ENCODE data around the gene NINJ1. TPM values are rescaled to one million over a fixed set of nuclear protein-coding genes. Genes with fewer than 3 reads are reported as not detected.

Gene NINJ1
- total and polyA plus RNA-seq, 7 donors, result 28.9 to 116 (median 57.8) TPM

DNA sequence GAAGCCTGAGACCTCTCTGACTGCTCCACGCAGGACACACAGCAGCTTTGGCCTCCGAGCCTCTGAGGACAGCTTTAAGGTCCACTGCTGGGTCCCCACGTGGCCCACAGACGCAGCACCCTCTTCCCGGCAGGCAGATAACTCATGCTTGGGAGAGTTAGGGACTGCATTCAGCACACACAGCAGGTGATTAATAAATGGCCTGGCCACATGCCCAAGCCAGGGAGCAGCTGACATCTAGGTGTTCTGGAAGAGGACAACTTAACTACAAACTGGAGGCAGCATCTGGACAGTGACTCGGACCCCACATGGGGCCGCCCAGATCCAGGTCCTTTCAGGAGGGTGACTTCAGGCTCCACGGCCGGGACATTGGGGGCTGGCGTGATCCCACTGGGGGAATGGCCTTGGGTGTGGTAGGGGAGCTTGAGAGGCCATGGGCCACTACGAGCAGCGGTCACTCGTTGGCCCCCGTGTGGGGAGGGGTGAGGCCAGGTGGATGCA, 11.3 kb downstream of the NINJ1 start:
- H3K36me3 ChIP-seq, result peaks cover 5 to 52% (median 20%) of the 10 kb centered on the region in 4 donors
- TF ChIP-seq, protein P1, sequence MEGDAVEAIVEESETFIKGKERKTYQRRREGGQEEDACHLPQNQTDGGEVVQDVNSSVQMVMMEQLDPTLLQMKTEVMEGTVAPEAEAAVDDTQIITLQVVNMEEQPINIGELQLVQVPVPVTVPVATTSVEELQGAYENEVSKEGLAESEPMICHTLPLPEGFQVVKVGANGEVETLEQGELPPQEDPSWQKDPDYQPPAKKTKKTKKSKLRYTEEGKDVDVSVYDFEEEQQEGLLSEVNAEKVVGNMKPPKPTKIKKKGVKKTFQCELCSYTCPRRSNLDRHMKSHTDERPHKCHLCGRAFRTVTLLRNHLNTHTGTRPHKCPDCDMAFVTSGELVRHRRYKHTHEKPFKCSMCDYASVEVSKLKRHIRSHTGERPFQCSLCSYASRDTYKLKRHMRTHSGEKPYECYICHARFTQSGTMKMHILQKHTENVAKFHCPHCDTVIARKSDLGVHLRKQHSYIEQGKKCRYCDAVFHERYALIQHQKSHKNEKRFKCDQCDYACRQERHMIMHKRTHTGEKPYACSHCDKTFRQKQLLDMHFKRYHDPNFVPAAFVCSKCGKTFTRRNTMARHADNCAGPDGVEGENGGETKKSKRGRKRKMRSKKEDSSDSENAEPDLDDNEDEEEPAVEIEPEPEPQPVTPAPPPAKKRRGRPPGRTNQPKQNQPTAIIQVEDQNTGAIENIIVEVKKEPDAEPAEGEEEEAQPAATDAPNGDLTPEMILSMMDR (IDR thresholded peaks at IDR 0.05), result no peak
- TF ChIP-seq POLR2A (IDR thresholded peaks at IDR 0.05) (no peak), EP300 (IDR thresholded peaks at IDR 0.05) (no peak), POLR2AphosphoS5 (IDR thresholded peaks at IDR 0.05) (no peak)
- H3K9me3 ChIP-seq, result no peaks in the 10 kb centered on the region
- H3K4me1 ChIP-seq, result peaks cover 0 to 48% (median 44%) of the 10 kb centered on the region in 4 donors
- H3K4me3 ChIP-seq, result no peak overlapping the region
- no peak overlapping the region for H3K27ac ChIP-seq
- peak; percentile 67 for DNase-seq
- no peaks in the 10 kb centered on the region for H3K27me3 ChIP-seq
- intact Hi-C loops (cut with DNase I), result no loop called here
- whole genome bisulfite sequencing, 2 donors, result 94 to 95% methylated on average over 14 of the region's 14 CpGs

DNA sequence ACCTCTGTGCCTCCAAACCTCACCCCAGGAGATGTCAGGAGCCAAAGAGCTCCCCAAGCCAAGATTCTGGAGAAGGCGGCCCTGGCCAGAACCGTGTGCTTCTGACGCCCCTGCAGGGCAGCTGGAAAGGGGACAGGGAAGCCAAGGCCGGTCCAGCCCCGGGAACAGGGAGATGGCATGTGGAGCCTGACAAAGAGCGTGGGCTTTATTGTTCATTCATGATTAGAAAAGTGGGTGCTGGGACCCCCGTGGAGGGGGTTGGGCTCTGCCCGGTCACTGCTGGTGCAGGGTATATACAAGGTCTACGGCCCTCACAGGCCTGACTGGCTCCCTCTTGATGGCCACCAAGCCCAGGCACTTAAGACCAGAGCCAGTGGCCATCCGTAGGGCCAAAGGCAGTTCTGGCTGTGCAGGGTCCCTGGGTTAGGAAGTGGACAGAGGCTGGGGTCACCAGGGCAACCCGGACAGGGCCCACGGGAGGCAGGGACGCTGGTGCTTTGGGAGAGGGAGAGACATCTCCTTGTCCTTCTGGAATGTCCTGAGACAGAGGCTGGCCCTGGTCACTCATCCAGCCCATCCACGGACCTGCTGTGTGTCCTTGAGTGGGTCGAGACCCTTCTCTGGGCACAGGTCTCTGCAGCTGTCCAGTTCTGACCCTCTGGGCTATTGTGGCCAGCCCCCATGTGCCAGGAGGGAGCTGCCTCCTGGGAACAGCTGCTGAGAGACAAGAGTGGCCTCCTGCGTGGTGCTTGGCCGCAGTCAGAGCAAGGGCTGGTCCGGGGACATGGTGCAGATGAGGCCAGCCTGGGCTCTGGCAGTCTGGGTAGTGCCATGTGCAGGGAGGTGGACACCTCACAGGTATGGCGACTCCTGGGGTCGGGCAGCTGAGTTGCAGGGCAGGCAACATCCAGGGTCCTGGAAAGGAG, 12.5 kb downstream of the NINJ1 start:
- intact Hi-C loops (cut with DNase I), result no loop called here
- WGBS, 2 donors, result 88 to 91% methylated on average over 20 of the region's 20 CpGs
- H3K27ac ChIP-seq, result peak overlapping the region; percentile 76 to 79 (median 78)
- peaks cover 0 to 36% (median 32%) of the 10 kb centered on the region in 4 donors for H3K4me1 ChIP-seq
- H3K36me3 ChIP-seq, result peaks cover 5 to 52% (median 20%) of the 10 kb centered on the region in 4 donors
- TF ChIP-seq POLR2AphosphoS5 (IDR thresholded peaks at IDR 0.05) (no peak), POLR2A (IDR thresholded peaks at IDR 0.05) (no peak), EP300 (IDR thresholded peaks at IDR 0.05) (no peak)
- TF ChIP-seq, protein P1 (IDR thresholded peaks at IDR 0.05), result no peak
- no peaks in the 10 kb centered on the region for H3K27me3 ChIP-seq
- no peaks in the 10 kb centered on the region for H3K9me3 ChIP-seq
- H3K4me3 ChIP-seq, result no peak overlapping the region
- peak; percentile 63 for DNase-seq

DNA sequence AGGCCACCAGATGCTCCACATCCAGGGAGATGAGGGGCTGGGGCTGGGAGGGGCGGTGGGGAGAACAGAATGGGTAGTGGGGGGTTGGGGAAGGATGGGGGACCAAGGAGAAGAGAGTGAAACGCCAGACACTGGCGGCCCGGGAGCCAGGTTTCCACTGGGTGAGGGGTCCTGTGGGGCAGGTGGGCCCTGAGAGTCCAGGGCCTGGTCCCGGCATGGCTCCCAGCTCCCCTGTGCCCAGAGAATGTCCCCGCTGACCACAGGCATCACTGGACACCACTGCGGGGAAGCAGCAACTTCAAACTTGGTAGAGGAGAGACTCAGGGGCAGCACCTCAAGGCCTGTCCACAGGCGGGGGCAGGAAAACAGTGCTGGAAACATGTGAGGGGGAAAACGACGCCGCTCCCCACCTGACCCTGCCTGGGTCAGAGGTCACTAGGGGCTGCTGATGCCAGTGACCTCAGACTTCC, 13.2 kb downstream of the NINJ1 start:
- intact Hi-C loops (cut with DNase I), result loop anchor here (1.0 kb wide), 1 partner anchor 11 kb away; no protein-coding TSS in a partner anchor
- Histone ChIP-seq H3K27ac (peak overlapping the region; percentile 76 to 79 (median 78)), H3K4me3 (no peak overlapping the region), H3K4me1 (peaks cover 0 to 29% (median 25%) of the 10 kb centered on the region in 4 donors), H3K27me3 (no peaks in the 10 kb centered on the region), H3K36me3 (peaks cover 5 to 51% (median 20%) of the 10 kb centered on the region in 4 donors), H3K9me3 (no peaks in the 10 kb centered on the region)
- 88 to 93% methylated on average over 11 of the region's 11 CpGs for WGBS, 2 donors
- DNase-seq, result peak; percentile 64
- TF ChIP-seq POLR2AphosphoS5 (IDR thresholded peaks at IDR 0.05), result no peak
- no peak for TF ChIP-seq POLR2A (IDR thresholded peaks at IDR 0.05)
- TF ChIP-seq, protein P1 (IDR thresholded peaks at IDR 0.05), result no peak
- TF ChIP-seq EP300 (IDR thresholded peaks at IDR 0.05), result no peak

DNA sequence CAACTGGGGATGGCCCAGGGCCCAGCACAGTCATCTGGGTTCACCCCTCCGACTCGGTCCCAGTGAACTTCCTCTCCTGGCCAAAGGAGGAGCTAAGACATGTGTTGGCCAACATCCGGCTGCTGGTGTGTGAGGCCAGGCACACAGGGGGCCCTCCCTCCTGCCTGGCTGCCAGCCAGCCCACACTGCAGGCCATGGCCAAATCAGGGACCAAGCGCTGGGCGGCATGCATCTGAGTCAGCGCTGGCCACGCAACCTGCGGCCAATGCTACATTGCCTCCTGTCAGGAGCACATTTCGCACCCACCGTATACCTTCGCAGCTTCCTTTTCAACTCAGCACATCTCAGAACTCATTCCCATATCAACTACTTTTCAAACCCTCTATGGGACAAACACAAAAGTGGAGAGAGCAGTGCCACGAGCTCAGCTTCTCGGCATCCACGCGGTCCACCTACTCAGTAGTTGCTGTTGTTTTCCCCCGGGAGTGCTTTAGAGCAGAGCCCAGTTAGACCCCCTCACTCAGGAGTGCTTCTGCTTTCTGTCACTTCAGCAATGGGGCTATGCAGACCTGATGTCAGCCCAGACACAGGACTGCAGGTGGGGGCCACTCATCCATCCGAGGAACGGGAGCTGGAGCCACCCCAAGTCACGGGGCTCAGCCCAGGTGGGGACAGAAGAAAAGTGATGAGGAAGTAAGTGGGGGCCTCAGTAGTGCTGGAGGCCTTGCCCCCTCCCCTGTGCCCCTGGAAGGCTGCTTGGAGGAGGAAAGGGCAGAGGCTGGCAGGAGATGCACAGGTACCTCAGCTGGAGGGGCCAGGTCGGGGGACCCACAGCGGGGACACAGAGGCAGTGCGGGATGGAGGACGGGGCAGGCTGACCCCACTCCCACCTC, 13.9 kb downstream of the NINJ1 start:
- peak; percentile 98 for DNase-seq
- no peak overlapping the region for H3K4me3 ChIP-seq
- WGBS, 2 donors, result 50 to 69% methylated on average over 23 of the region's 23 CpGs
- peaks cover 0 to 24% (median 22%) of the 10 kb centered on the region in 4 donors for H3K4me1 ChIP-seq
- peaks cover 5 to 45% (median 20%) of the 10 kb centered on the region in 4 donors for H3K36me3 ChIP-seq
- intact Hi-C loops (cut with DNase I), result loop anchor here (1.0 kb wide), 1 partner anchor 12 kb away; no protein-coding TSS in a partner anchor
- peak overlapping the region; percentile 76 to 79 (median 78) for H3K27ac ChIP-seq
- H3K9me3 ChIP-seq, result no peaks in the 10 kb centered on the region
- H3K27me3 ChIP-seq, result no peaks in the 10 kb centered on the region
- TF ChIP-seq POLR2AphosphoS5 (IDR thresholded peaks at IDR 0.05), result peak; percentile 62 to 86 (median 82)
- TF ChIP-seq, protein P1 (IDR thresholded peaks at IDR 0.05), result peak; percentile 45 to 59 (median 56)
- TF ChIP-seq POLR2A (IDR thresholded peaks at IDR 0.05), result no peak
- peak in 1 of 4 donors; percentile 63 for TF ChIP-seq EP300 (IDR thresholded peaks at IDR 0.05)
